Fibroblast of skin of left biceps (primary cell): ENCODE results near the gene APEX2.
"Not testable (repeated sequence)": the region's sequence is repeated elsewhere in the genome, so short reads cannot be mapped to it uniquely, and the experiment has no call there.

ENCODE experiments used
- DNase-seq, 2 experiments: peaks; one replicate each; pipeline ENCODE4 v3.0.0-alpha.2; 2013; ENCODE audit warnings: low read depth in 2 of 2

APEX2 gene

GRCh38 chrX:54999717-55000598 is at the start of gene APEX2:
APEX2 (plus strand) TSS chrX:55000363; CDS start chrX:55000423, 60 bp downstream.
- DNase-seq: peak; percentile 55 to 64

- no peak for DNase-seq
These were observed 49.3 kb upstream of the APEX2 start for GRCh38 chrX:54950730-54951375.

- DNase-seq: no peak
These were observed 38.4 kb upstream of the APEX2 start for GRCh38 chrX:54961750-54962149.

GRCh38 chrX:54964766-54965497 is 35.2 kb upstream of the APEX2 start:
- DNase-seq: no peak

GRCh38 chrX:54977387-54977786 is 22.8 kb upstream of the APEX2 start:
- DNase-seq: no peak

- DNase-seq: no peak
These were observed 21.7 kb upstream of the APEX2 start for GRCh38 chrX:54978448-54978847.

- no peak for DNase-seq
These were observed 20.7 kb upstream of the APEX2 start for GRCh38 chrX:54979432-54979831.

- DNase-seq: no peak
These were observed 19.8 kb upstream of the APEX2 start for GRCh38 chrX:54980334-54980733.

- not testable (repeated sequence) for DNase-seq
These were observed 16.9 kb upstream of the APEX2 start for GRCh38 chrX:54983306-54983705.

- no peak for DNase-seq
These were observed 8.5 kb upstream of the APEX2 start for GRCh38 chrX:54991706-54992105.

GRCh38 chrX:54992911-54993622 is 7.1 kb upstream of the APEX2 start:
- DNase-seq: no peak

- no peak for DNase-seq
These were observed 6.1 kb upstream of the APEX2 start, which contains the start of gene PFKFB1 for GRCh38 chrX:54994099-54994498. PFKFB1 (minus strand) TSS chrX:54994188; CDS start chrX:54994007, 181 bp downstream.

- DNase-seq: no peak
These were observed 5.4 kb upstream of the APEX2 start for GRCh38 chrX:54994668-54995351.

GRCh38 chrX:54995621-54996020 is 4.5 kb upstream of the APEX2 start:
- DNase-seq: no peak

GRCh38 chrX:55004231-55004630 is 4.1 kb downstream of the APEX2 start:
- no peak for DNase-seq

- no peak for DNase-seq
These were observed 5.1 kb downstream of the APEX2 start for GRCh38 chrX:55005256-55005655.

GRCh38 chrX:55006827-55007621 is 6.9 kb downstream of the APEX2 start:
- DNase-seq: no peak

- DNase-seq: peak; percentile 11 to 12
These were observed 7.5 kb downstream of the APEX2 start for GRCh38 chrX:55007656-55008055.

GRCh38 chrX:55008571-55009358 is 8.6 kb downstream of the APEX2 start:
- peak; percentile 5 to 19 for DNase-seq
